Measurements from ENCODE around the gene CYB5A.
"Not testable (repeated sequence)": the region's sequence is repeated elsewhere in the genome, so short reads cannot be mapped to it uniquely, and the experiment has no call there.

The CYB5A gene, protein sequence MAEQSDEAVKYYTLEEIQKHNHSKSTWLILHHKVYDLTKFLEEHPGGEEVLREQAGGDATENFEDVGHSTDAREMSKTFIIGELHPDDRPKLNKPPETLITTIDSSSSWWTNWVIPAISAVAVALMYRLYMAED

DNA sequence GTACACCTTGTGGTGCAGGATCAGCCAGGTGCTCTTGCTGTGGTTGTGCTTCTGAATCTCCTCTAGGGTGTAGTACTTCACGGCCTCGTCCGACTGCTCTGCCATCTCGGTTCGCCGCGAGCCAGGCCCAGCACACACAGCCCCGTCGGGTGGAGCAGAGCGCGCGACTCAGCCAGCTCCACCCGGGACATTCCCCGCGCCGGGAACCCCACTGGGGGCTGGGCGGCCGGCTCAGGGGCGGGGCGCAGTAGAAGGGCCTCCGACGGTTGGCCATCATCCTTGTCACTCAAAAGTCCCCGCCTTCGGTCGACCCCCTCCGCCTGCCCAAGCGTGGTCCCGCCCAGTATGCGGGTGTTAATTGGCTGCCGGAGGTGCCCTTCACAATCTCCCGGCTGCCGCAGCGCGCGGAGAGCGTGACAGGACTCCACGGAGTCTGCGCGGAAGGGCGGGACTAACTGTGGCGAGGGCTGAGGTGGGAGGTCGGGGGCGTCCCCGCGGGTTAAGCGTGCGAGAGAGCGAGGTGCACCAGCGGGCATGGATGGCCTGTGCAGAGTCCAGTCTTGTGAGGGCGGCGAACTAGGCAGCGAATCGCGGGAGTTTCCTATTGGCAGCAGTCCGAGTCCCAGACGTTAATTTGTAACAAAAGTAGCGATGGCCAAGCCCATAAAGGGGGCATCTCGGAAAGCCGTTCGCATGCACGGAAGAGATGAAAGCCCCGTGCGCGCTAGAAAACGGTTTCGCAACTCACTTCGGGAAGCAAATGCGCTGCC, at the start of gene CYB5A:
Gene CYB5A, minus strand, starts transcription at position 193 of the 770 bp plus-strand sequence. Its CDS starts 88 bp downstream, at position 105.
- DNase-seq = peak; percentile 99

DNA sequence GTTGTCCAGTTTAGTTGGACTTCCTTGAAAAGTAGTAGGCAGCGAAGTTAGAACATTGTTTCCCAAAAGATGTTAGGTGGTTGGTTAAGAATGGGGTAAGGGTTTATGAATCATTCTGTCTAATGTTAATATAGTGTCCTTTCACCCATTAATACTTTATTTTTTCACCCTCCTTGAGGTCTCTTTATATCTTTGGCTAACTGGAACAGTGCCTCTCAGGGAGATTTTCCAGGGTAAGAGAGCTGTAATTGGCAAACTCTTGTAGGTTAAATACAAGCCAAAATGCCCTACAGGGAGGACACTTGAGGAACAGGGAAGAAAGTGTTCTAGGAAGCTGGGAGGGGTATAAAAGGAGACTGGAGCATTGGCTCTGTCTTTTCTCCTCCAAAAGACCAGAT, 46.1 kb upstream of the CYB5A start:
- no peak for DNase-seq

DNA sequence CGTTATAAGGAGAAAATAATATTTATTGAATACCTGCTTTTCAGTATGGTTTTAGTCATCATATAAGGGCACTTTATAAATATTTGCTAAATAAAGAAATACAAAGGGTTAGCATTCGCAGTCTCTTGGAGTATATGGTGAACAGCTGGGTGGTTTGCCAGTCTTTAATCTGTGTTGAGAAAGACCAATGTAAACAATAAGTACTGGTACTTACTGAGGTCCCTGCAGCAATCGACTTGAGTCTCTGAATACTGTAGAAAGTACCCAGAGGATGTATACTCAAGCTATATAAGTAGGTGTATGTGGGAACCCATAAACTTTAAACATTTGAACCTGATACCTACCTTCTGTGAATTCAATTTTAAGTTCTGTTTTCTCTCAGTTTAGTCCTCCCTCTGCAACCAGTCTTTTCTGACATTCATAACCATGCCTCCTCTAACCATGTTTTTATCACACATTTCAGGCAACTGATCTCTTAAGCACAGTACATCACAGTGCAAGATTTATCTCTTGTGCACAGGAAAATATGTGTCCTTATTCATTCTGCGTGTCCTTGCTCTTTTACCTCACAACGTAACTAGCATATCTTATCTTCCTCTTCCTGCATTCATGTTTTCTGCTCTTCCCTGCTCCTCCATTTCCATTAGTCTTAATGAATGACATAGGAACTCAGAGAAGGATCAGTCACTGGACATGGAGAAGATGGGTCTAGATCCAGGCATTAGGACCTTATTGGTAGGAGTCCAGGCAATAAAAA, 45.6 kb upstream of the CYB5A start:
- no peak for DNase-seq

DNA sequence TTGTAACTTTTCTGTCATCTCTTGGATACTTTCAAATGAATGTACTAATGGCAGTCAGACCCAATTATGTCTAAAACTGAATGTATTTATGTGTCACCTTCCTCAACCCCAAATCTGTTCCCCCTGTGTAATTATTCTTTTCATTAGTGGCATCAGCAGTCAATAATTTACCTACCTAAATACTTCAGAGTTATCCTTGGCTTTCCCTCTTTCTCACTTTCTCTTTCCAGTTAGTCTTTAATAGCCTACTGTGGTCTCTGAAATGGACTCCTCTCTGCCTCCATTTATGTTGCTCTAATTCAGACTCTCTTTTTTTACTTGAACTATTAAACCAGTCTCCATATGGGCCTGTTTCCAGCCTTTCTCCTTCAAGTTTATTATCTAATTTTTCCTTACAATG, 44.9 kb upstream of the CYB5A start:
- DNase-seq = no peak

DNA sequence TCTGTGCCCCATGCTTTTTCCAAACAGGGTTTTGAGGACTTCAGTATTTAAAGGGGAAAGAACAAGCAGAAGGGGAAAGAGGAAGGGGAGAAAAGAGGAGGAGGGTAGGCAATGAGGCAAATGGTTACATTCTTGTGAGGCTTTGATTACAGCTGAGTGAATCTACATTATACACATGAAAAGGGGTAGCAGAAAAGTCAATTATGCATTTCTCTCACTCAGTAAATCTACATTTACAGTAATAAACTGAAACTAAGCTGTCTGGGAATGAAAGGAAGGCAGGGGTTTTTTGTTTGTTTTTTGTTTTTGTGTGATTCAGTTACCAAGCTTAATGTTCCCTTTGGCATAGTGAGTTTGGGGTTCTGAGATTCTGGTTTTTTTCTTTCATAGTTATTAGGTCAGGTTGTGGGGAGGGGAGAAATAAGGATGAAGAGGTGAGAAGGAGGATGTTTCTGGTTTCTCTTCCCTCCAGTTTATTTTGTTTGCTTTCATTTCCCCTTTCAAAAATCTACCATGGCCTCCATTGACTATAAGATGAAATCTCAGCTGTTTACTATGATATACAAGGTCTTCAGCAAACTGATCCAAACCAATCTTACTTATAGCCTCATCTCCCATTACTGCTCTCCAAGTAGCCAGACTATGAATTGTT, 42.6 kb upstream of the CYB5A start:
- no peak for DNase-seq

DNA sequence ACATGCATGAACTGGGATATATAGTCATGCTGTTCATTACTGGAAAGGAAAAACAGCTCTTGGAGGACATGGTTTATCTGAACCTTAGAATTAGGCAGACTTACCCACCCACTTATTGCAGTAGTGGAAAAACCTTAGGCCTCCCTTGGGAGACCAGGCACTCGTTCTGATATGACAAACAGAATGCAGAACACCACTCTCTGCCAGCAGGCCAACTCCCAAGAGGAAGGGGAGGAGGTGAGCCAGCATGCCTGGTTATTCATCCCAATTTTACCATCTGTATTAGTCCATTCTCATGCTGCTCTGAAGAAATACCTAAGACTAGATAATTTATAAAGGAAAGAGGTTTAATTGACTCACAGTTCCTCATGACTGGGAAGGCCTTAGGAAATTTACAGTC, 41.3 kb upstream of the CYB5A start:
- no peak for DNase-seq

DNA sequence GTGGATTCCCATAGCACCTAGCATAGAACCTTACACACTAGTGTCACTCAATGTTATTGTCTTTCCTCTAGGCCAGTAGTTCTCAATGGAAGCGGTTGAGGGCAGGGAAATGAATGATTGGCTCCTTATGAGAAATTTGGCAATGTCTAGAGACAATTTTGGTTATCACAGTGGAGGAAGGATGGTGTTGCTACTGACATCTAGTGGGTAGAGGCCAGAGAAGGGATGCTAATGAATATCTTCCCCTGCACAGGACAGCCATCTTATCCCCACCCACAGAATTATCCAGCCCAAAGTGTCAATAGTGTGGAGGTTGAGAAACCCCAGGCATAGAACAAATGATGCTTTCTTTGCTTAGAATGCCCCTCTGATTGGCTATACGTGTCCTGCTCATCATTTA, 39.6 kb upstream of the CYB5A start:
- DNase-seq = no peak

DNA sequence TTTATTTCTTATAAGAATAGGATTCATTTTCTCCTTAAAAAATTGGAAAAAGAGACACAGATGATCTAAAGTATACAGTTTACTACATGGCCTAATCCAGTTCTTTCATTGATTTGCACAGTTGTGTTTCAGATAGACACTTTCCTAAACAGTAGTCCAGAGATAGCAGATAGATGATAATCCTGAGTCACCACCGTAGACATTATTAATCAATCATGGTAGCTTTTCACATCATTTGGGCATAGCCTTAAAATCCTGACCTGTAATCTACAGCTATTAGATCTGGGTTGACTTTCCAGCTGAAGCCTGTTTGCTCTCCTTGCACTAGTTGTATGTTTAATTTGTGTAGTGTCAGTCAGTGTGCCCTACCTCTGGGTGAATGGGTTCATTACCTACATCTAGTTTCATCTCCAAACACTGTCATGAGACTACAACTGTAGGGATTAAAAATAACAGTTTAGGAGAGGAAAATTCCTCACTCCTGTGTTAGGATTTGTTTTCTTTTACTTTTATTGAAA, 38.0 kb upstream of the CYB5A start:
- no peak for DNase-seq

DNA sequence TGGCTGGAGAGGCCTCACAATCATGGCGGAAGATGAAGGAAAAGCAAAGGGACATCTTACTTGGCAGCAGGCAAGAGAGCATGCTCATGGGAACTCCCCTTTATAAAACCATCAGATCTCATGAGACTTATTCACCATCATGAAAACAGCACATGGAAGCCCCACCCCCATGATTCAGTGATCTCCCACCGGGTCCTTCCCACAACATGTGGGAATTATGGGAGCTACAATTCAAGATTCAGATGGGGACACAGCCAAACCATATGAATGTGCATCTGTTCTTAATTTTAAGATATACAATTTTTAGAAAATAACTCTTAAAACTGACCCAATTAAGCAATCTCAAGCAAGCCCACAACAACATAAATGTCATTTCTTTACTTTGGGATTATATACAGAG, 36.4 kb upstream of the CYB5A start:
- DNase-seq = no peak

DNA sequence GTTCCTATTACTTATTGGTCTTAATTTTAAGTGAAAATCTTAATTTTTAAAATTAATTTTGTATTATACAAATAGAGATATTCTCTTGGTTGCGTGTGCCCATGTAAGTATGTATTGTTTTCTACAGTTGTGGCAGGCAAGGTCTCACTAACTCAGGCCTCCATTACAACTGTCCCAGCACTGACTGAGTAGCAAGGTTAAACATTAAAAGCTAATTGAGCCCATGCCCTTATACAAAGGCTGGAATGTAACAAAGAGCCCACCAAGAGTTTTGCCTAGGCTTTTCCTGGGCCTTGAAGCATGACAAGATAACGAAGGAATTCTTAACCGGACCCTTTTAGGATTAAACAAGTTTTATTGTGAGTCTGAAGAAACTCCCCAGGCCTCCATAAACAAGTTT, 35.0 kb upstream of the CYB5A start:
- not testable (repeated sequence) for DNase-seq

DNA sequence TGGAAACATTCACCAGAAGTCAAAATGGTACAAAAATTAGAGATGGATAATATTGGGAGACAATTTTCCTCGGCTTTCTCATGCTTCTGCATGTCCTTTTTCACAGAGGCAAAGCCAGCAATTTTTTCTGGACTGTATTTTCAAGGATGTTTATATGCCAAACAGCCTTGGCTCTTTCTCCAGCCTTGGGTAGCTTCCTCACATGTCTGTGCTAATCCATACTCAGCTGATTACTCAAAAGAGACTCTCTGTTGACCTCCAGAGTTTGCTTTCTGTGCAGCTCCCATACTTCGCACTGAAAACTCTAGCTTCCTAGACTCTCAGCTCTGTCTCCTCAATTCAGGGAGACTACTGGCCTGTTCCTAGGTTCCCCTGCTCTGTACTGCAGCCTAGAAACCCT, 34.5 kb upstream of the CYB5A start:
- no peak for DNase-seq

DNA sequence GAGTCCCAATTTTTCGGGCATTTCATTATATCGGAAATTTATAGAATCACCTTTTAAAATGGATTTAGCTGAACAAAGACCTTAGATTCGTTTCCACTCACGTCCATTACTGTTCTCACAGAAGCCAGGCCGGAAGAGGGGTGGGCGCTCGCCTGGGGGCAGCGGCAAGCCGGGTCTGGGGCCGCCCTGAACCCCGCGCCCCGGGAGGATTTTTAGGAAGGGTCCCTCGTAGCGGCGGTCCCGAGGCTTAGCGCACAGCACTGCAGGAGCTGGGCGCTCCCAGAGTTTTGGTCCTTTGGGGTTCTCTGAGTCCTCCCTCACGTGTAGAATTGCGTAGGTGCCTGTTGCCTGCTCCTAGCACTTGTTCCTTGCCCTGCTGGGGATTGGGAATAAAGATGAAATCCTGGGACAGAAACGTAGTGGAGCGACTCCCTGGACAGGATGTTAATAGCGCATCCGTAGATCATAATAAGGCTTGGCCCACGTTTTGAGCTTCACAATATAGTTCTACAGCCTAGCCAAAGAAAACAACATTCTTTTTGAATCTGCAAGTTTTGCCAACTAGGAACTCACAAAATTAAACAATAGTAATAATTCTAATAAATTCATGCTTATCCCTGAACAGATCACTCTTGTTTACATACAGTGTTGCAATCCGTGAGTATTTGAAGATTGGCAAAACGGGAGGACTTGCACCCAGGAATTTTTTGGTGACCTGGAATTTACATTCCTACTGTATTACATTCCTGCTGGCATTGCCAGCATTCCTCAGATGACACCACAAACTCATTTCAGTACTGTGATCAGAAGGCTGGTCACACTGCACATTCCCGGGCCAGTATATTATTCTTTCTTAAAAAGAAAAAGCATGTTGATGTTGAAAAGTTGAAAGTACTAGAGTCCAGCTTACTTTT, 24.8 kb upstream of the CYB5A start:
- no peak for DNase-seq

DNA sequence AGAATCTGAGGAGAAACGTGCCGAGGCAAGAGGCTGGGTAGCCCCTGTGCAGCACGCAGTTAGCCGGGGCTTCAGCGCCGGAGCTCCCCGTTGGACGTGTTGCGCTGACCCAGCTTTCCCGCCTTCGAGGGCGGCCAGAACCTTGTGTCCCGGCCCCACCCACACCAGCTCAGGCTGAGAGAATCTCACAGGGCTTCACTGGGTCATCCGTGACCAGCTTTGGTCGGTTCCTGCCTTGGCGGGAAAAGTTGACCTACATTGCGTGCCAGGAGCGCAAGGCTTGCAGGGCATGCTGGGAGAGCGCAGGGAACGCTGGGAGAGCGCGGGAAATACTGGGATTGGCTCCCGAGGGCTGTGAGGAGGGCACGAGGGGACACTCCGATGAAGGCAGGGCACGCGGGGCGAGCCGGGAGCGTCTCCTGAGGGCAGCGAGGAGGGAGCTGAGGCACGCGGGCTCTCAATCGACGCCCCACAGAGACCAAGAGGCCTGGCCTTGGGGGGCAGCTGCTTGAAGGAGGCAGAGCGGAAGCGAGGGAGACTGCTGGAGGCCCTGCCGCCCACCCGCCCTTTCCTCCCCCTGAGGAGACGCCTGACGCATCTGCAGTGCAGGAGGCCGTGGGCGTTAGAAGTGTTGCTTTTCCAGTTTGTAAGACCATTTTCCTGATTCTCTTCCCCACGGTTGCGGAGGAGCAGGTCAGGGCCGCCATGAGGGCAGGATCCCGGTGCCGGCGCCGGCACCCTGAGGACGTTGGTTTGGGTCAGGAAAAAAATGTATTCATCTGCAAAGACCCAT, 23.9 kb upstream of the CYB5A start, which contains the start of gene C18orf63:
Gene C18orf63, plus strand, starts transcription at position 376 of the 793 bp plus-strand sequence. CDS start 2,027 bp downstream, outside the sequence.
- no peak for DNase-seq

DNA sequence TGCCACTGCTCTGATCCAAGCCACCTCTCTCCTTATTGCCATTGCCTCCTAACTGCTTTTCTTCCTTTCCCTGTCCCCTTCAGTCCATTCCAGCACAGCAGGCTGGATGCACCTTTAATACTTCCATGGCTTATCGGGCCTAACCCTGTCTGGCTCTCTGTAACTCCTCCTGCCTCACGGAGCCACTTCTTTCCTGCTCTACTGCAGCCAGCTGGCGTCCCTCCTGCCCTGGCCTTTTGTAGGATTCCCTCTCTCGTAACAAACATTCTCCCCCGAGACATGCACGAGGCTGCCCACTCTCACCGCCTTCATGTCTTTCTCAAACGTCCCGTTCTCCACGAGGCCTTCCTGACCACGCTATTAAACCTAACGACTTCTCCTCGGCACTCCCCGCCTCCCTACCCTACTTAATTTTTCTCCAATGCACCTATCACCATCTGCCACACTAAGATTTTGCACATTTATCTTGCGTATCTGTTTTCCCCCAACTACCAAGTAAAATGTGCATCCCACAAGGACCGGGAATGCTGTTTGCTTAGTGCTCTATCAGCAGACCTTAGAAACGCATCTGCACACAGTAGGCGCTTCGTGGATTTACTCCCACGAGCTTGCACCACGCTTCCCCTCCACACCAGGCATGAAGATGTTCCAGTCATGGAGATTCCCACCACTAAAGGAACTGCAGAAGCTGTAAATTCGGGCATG, 23.1 kb upstream of the CYB5A start:
- DNase-seq = no peak

DNA sequence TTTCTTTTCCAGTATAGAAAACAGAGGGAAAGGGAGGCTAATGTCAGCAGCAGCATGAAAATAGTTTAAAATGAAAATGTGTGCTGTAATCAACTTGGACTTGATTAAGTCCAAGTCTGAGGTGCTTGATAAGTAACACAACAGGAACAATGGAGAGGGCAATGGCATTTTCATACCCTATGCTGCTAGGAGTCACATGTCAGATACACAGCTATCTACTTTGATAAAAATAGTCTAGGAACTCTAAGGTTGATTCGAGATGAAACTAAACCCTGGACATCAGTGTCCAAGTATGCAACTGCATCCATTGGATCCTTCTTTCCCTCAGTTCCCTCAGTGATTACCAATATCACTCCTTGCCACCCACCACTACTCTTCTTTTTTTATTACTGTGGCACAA, 19.2 kb upstream of the CYB5A start:
- no peak for DNase-seq

DNA sequence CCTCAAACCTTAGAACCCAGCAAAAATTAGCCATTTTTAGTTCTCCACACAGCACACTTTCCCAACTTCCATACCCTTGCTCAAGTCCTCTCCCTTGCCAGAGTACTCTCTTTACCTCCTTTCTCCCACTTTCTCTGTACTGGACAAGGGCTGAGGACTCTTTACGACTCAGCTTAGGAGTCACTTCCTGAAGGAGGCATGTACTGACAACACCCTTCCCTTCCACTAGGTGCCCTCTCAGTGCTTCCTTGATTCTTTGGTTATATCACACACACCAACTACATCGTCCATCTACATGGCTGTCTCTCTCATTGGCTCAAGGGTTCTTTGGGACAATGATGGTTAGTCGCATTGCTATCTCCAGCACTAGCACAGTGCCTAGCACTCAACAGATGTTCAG, 18.6 kb upstream of the CYB5A start:
- DNase-seq = no peak

DNA sequence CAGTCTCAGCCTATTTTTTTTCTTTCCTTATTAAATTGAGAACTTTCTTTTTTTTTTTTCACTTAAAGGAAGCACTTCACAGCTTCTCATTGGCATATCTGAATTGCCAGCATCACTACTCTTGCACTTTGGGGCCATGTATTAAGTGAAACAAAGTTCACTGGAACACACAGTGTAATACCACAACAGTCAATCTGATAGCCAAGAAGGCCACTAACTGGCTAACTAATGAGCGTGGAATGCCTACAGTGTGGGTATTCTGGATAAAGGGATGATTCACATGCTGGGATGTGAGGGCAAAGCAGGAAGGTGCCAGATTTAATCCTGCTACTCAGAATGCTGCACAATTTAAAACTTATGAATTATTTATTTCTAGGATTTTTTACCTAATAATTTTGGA, 12.2 kb upstream of the CYB5A start:
- no peak for DNase-seq

DNA sequence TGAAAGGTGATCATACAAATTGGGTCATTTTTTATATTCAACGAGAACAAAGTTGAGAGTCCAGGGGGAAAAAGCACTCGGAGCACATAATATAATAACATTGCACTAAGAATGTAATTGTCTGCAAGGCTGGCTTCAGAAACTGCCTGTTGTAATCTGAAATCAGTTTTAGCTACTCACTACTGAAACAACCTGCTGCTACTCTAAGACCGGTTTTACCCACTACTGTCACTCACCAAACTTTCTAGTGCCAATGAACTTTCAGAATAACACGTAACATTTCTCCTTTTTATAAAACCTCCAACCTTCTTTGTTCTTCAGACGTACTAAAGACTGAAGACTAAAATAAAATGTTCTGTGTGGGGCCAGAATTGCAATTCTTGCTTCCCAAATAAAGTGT, 11.5 kb upstream of the CYB5A start:
- DNase-seq = no peak

DNA sequence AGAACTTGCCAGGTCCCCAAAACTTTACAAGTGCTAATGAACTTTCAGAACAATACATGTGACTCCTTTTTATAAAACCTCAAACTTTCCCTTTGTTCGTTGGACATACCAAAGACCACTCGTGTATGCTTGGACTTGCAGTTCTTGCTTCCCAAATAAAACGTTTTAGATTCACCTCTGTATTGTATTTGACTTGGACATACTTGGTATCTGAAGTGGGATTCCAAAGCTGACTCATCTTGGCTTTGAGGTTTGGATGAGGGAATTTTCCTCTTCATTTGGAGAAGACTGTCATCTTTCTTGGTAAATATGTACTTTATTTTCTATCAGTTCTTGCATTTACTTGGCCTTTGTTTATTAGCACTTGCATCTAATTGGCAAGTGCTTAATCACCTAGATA, 8.0 kb upstream of the CYB5A start:
- DNase-seq = no peak

DNA sequence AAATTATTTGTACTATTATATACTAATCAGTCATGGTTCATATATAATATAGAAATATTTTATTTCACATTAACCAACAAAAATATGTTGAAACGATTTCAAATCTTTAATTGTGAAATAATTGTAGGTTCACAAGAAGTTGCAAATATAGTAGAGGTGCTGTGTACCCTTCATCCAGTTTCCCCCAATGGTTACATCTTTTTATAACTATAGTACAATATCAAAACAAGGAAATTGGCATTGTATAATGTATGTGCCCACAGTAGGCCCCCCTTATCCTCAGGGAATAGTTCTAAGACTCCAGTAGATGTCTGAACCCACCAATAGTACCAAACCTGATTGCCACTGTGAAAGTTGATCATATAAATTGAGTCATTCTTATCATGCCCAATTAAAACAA, 7.4 kb upstream of the CYB5A start:
- no peak for DNase-seq

DNA sequence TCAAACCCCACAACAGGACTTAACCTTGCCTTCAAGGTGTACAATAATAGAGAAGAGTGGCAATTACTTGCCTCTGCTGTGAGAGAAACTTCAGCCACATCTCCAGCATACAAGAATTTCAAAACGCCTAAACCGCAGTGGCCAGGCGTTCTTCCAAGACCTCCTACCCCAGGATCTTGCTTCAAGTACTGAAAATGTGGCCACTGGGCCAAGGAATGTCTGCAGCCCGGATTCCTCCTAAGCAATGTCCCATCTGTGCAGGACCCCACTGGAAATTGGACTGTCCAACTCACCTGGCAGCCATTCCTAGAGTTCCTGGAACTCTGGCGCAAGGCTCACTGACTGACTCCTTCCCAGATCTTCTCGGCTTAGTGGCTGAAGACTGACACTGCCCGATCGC, 2.8 kb upstream of the CYB5A start:
- DNase-seq = no peak
